ENCODE data around the gene SIRT7. TPM values are rescaled to one million over a fixed set of nuclear protein-coding genes. Genes with fewer than 3 reads are reported as not detected.

SIRT7 gene
- total and polyA plus RNA-seq, 8 donors: 11.6 to 37.9 (median 13.2) TPM

GRCh38 chr17:81929253-81930141 lies 11.5 kb upstream of the SIRT7 start:
- DNase-seq: peak in 1 of 4 donors; percentile 59
- Histone ChIP-seq H3K9me3 (no peaks in the 10 kb centered on the region), H3K27ac (no peak overlapping the region), H3K27me3 (peaks cover 0 to 43% of the 10 kb centered on the region in 2 donors), H3K4me3 (no peak overlapping the region), H3K36me3 (peaks cover 0 to 3% of the 10 kb centered on the region in 2 donors), H3K4me1 (peaks cover 5 to 36% of the 10 kb centered on the region in 2 donors)
- TF ChIP-seq CTCF (IDR thresholded peaks at IDR 0.05): no peak
- no peak for ATAC-seq
- intact Hi-C loops (cut with DNase I): no loop called here

- Histone ChIP-seq H3K4me3 (peak overlapping the region; percentile 54 to 98), H3K9me3 (no peaks in the 10 kb centered on the region), H3K27ac (no peak overlapping the region), H3K36me3 (no peaks in the 10 kb centered on the region), H3K4me1 (peaks cover 13 to 44% of the 10 kb centered on the region in 2 donors), H3K27me3 (peaks cover 0 to 43% of the 10 kb centered on the region in 2 donors)
- intact Hi-C loops (cut with DNase I): no loop called here
- ATAC-seq (no peak), DNase-seq (peak in 1 of 4 donors; percentile 78)
- no peak for TF ChIP-seq CTCF (IDR thresholded peaks at IDR 0.05)
Measured at GRCh38 chr17:81928544-81929252, 10.7 kb upstream of the SIRT7 start.

DNA sequence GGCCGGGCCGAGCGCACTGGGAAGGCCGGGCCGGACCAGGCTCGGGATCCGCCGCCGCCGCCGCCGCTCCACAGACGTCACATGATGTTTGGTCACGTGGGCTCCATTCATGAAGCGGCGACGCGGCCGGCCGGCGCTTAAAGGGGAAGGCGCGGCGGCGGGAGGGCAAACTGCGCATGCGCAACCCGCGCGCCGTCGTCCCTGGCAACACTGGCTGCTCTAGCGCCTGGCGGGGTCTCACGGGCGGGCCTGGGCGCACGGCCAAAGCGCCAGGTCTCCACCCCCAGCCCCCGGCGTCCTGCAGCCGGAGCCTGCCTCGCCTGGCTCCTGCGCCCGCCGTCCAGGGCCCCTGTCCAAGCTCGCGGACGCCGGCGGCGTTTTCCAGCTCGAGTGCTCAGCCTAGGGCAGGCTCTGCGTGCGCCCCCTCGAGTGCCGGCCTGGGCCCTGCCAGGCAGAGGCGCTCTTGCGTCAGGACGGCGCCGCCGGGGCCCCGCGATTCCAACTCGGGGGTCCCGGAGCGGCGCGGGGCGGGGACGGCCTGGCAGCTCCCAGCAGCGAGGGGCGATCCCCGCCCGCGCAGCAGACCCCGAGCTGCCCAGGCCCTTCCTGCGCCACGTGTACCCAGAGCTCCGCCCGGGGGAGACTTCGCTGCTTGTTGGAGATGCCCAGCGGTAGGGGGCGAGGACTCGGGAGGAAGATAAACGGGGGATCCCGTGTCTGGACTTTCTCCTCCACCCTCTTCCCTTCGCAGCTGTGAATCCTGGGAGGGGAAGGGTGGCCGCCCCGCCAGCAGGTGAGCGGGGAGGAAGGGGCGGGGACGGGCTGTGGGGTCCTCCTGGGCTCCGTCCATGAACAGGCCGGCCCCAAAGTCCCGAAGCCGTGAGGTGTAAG lies 9.9 kb upstream of the SIRT7 start, which contains the start of gene MAFG:
Gene MAFG, minus strand, starts transcription at position 83 of the 891 bp plus-strand sequence. CDS start 4,550 bp downstream, outside the sequence.
- intact Hi-C loops (cut with DNase I): no loop called here
- ATAC-seq (peak; percentile 49), DNase-seq (peak; percentile 92 to 98 (median 96))
- peak within 1 kb of the TSS; percentile 96 to 98 for H3K27ac ChIP-seq
- H3K27me3 ChIP-seq: peaks cover 0 to 43% of the 10 kb centered on the region in 2 donors
- H3K36me3 ChIP-seq: peaks cover 0 to under 1% of the 10 kb centered on the region in 2 donors
- peak within 1 kb of the TSS; percentile 66 to 98 for H3K4me3 ChIP-seq
- peaks cover 17 to 52% of the 10 kb centered on the region in 2 donors for H3K4me1 ChIP-seq
- peak in 1 of 2 donors; percentile 11 for TF ChIP-seq CTCF (IDR thresholded peaks at IDR 0.05)
- H3K9me3 ChIP-seq: no peaks in the 10 kb centered on the region

GRCh38 chr17:81927152-81927652 lies 9.2 kb upstream of the SIRT7 start:
- H3K27me3 ChIP-seq: peaks cover 0 to 43% of the 10 kb centered on the region in 2 donors
- ATAC-seq (no peak), DNase-seq (no peak)
- peaks cover 19 to 59% of the 10 kb centered on the region in 2 donors for H3K4me1 ChIP-seq
- peak overlapping the region; percentile 96 to 98 for H3K27ac ChIP-seq
- H3K4me3 ChIP-seq: peak overlapping the region; percentile 66 to 98
- no peak for TF ChIP-seq CTCF (IDR thresholded peaks at IDR 0.05)
- peaks cover 0 to 7% of the 10 kb centered on the region in 2 donors for H3K36me3 ChIP-seq
- intact Hi-C loops (cut with DNase I): no loop called here
- no peaks in the 10 kb centered on the region for H3K9me3 ChIP-seq

All from left lung (tissue), 10 donors.